Stimulated activated CD4-positive, alpha-beta T cell treated with anti-CD3 and anti-CD28 coated beads, Interleukin-12 subunit alpha, Interleukin-12 subunit beta, amount 100 ng/mL, for 48 hours (primary cell): ENCODE results near the gene CHMP6.
A peak's percentile ranks its signal among the peaks of the same experiment; 100 is the strongest.
"Not testable (repeated sequence)": the region's sequence is repeated elsewhere in the genome, so short reads cannot be mapped to it uniquely, and the experiment has no call there.

Source experiments
- DNase-seq, 3 donors: peaks; one replicate each; pipeline ENCODE4 v3.0.0-alpha.2; 2020; ENCODE audit warnings: low read depth in 2 of 3, low spot score in 1 of 3

The CHMP6 gene

GRCh38 chr17:81029859-81030258, 38.2 kb downstream of the CHMP6 start:
- no peak for DNase-seq

- not testable (repeated sequence) for DNase-seq
Measured at GRCh38 chr17:81030312-81030711, 38.7 kb downstream of the CHMP6 start.

DNA sequence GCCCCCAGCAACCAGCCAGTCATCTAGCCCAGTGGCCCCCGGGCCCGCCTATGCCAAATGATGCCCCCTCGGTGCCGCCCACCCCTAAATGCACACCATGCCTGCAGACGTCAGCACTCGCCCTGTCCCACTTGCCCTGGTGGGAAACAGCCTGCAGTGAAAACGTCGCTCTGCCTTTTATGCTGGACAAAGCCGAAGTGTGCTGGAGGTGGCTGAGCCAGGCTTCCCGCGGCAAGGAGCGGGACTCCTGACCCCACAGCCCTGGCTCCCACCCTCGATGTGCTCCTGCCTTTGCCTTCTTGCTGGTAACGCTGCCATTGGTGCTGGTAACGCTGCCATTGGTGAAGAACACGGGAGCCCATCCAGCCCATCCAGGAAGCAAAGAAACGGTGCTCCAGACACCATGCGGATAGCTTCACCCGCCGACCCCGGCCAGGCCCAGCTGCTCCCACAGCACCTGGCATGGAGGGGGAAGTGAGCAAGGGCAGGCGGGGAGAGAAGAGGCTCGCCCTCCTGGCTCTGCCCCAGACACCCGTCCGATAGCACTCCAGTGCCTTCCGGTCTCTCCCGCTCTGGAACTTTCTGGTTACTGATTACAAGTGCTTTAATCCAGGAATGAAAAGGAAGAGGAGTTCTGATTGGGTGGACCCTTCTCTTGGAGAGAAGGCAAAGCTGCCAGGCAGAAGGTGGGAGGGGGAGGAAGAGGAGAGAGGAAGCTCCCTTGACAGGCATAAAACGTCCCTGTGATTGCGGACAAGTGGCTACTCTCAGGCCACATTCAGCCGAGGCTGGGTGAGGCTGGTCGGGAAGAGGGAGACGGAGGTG, 39.3 kb downstream of the CHMP6 start:
- no peak for DNase-seq

GRCh38 chr17:81031566-81032550, 40.2 kb downstream of the CHMP6 start:
- no peak for DNase-seq

GRCh38 chr17:81032641-81033480, 41.2 kb downstream of the CHMP6 start:
- no peak for DNase-seq

- no peak for DNase-seq
Measured at GRCh38 chr17:81033535-81034167, 42.0 kb downstream of the CHMP6 start.

- no peak for DNase-seq
Measured at GRCh38 chr17:81034168-81034777, 42.6 kb downstream of the CHMP6 start.

DNA sequence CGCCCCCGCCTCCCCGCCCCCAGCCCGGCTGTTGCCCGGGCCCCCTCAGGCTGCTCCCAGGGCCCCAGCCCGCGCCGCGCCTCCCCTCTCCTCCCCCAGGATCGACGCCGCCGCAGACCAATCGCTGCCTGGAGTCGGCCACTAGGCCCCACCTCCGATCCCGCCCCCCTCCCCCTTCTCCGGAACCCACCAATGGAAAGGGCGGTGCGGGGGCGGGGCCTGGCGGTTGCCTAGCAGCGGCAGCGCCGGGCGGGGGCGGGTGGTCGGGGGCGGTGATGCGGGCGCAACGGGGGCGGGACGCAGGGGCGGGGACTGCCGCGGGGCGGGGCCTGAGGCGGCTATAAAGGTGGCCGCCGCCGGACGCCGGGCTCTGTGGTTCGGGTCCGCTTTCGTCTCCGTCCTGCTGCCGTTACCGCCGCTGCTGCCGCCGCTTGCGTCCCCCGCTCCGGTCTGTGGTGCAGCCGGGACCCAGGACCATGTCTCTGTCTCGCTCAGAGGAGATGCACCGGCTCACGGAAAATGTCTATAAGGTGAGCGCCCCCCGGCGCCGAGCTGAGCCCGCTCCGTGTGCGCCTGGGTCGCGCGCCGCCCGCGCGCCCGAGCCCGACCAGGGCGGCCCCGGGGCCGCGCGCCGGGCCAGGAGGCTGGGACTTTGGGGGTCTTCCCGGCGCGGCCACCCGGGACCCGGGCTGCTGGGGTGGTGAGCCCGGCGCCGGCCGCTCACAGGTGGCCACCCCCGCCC, 43.3 kb downstream of the CHMP6 start, which contains the start of gene BAIAP2:
Gene BAIAP2 (plus strand): TSS at position 373 of the 742 bp plus-strand sequence. CDS start 104 bp downstream, at position 477.
- peak; percentile 89 to 98 (median 97) for DNase-seq

DNA sequence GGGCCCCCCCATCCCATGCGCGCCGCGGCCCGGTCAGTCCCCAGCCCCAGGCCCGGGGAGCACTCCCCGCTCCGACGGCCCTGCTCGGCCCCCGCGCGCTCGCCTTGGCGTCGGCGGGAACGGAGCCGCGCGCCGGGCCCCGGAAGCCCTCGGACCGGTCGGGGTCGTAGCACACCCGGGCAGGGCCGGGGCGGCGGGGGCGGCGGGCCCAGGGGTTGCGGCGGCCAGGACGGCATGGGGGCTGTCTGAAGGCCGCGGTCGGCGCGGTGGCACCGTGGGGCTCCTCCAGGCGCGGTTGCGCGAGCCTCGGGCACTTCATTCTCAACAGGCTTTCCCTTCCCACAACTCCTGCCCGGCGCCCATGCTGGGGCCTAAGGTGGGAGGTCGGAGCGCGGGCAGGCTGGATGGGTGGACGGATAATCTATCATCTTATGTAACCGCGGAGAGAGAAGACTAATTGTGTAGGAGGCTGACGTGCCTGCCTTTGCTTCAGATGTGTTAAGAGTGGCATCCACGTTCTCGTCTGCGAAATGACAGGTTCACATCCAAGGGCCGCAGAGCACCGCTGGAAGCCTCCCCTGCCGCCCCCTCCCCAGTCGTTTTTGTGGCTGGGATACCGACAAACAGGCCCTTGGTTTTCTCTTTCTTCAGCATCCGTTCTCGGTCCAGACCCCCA, 44.0 kb downstream of the CHMP6 start:
- DNase-seq = no peak

GRCh38 chr17:81036197-81036941, 44.7 kb downstream of the CHMP6 start:
- no peak for DNase-seq

- DNase-seq = no peak
Measured at GRCh38 chr17:81037026-81037797, 45.6 kb downstream of the CHMP6 start.

DNA sequence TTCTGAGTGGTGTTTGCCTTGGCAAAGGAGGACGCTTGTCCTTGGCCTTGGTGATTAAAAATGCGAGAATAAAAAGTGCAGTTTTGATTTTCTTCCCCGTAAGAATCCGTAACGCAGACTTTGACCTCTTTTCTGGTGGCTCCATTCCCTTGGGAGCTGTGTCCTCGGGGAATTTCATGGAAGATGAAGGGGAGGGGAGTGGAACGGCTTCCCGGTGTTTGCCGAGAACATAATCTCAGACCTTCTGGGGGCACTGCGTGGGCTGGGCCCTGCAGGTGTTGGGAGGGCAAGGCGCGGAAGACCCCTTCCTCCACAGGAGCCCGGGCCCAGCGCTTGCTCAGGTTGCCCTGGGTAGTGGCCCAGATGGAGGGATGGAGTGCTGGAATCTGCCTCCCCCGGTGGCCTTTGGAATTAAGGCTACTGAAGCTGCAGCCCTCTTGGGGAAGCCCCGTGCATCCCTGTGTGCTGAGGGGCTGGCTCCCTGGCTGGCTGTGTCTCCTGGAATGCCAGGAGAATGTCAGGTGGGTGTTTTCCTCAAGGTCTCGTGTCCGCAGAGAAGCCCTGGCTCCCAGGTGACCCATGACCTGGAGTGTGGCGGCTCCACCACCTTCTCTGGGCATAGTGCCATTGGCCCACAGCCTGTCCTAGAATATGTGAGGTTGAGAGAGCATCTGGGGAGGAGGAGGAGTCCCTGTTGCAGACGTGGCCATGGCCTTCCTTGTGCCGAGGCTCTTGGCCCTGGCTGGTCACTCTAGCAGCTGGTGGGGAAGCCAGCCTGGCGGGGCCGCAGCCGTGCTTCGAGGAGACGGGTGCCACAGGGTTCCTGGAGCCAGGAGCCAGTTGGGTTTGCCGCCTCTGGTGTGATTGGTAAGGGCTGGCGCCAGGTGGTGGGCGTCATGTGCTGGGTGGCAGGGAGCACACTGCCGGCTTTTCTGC, 46.4 kb downstream of the CHMP6 start:
- no peak for DNase-seq

- no peak for DNase-seq
Measured at GRCh38 chr17:81039096-81039495, 47.5 kb downstream of the CHMP6 start.

DNA sequence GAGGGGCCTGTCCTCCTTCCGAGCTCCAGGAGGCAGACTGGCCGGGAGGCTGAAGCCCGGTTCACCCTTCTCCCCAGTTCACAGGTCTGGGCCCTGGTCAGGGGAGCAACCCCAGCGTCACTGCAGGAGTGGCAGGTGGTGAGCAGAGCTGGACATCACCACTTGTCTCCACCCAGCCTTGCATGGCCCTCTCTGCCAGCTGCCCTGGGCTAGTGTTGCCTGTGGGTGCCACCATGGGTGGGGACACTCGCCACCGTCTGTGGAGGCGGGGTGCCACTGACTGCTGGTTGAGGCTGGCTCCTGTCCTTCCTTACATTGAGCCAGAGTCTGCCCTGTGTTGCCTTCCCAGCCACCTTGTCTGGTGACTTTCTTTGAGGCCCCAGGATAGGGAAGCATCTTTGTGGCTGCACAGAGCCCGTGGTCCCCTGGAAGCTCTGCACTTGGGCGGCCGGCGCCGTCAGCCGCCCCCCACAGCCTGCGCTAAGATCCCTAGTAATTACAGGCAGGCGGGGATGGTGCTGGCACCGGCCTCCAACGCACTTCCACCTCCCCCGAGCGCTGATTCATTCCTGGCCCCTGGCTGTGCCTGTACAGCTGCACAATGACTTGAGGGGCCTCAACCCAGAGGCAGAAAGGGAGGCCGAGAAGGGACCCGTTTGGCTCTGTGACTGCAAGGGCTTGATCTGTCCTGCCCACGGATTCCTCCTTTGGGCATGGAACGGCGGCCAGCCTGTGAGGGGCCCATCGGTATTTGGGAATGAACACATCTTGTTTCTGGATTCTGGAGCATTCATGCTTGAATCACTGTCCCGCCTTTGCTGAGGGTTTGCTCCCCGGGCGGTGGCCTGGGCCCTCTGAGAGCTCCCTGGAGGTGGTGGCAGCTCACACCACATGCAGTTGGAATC, 48.5 kb downstream of the CHMP6 start:
- no peak for DNase-seq

DNA sequence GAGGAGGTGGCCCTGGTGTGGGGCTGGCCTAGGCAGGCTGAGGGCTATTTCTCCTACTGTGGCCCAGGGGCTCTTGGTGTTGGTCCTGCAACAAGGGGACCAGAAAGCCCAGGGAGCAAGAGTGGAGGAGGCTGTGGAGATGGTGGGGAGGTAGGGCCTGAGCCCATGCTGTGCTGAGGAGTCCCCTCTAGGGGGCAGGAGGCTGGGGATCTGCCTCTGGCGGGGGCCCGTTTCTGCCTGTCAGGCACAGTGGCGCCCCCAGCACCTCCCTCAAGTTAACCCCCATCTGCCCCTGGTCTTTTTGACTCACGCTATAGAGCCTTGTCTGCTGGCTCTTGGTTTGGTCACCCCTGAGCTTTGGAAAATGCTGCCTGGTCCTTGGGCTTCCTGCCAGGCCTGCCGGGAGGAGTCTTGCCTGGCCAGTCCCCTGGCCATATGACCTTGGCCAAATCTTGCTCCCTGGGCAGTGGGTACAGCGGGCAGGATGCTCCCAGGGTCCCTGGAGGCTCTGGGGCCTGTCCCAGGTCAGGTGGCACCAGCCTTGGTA, 49.2 kb downstream of the CHMP6 start:
- DNase-seq = no peak
